GM18909 (cell line): ENCODE results near the gene SYT17.
A peak's percentile ranks its signal among the peaks of the same experiment; 100 is the strongest.

Experiments used
- ATAC-seq: cut with Tn5 transposase; IDR thresholded peaks from one replicate; pipeline ENCODE4 v1.9.1; 2021; ENCODE audit warnings: mild to moderate bottlenecking; ENCODE audit not compliant: unreplicated experiment, poor library complexity

Gene SYT17

GRCh38 chr16:19291475-19291874 is 123.4 kb downstream of the SYT17 start:
- ATAC-seq, result no peak

DNA sequence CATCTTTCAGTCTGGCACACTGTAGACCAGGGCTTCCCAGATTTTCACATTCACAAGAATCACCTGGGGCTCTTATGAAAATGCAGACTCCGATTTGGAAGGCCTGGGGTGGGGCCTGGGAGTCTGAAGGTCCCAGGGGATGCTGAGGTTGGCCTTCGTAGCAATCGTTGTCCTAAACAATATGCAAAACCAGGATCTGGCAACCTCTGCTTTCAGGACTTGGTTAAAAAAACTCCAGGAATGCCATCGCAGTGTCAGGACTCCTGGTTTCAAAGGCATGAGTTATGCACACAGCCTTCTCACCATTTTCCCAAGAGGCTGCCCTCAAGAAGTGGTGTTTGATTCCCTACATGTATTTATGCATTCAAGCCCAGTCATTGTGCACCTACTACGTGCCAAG is 124.1 kb downstream of the SYT17 start:
- no peak for ATAC-seq

DNA sequence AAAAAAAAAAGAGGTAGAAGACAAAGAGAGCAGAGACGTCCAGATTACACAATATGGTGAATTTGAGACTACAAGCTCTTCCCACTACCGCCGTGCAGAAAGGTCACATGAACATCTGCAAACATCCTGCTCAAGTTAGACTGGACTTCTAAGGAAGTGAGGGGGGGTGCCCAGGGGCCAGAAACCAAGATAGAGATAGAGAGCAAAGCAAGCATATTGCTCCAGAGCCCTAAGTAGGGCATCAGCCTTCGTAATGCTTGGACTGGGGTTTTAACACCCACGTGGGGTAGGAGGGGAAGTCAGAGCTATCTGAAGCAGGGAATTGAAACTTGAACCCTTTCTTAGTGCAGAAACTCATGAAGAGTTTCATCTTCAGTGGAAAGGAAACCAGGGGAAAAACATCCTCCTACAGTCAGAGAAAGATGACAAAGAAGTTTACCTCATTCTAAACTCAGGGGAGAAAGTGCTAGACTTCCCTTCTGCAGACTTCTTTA is 126.2 kb downstream of the SYT17 start:
- ATAC-seq, result peak; percentile 81

DNA sequence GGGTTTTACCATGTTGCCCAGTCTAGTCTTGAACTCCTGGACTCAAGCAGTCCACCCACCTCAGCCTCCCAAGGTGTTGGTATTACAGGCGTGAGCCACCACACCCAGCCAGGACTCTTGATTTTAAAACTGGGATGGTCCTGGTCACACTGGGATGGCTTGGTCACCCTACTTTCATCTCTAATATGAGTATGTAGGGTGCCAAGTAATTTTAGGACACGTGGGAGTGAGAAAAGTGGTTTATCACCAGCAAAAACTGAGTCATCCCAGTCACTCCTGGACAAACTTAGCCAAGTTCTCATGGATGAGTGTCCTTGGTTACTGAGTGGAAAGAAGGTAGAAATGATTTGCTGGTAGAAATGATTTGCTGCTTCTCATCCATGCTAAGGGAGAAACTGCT is 127.4 kb downstream of the SYT17 start:
- ATAC-seq, result no peak

- no peak for ATAC-seq
These were observed 129.4 kb downstream of the SYT17 start for GRCh38 chr16:19297454-19297853.

DNA sequence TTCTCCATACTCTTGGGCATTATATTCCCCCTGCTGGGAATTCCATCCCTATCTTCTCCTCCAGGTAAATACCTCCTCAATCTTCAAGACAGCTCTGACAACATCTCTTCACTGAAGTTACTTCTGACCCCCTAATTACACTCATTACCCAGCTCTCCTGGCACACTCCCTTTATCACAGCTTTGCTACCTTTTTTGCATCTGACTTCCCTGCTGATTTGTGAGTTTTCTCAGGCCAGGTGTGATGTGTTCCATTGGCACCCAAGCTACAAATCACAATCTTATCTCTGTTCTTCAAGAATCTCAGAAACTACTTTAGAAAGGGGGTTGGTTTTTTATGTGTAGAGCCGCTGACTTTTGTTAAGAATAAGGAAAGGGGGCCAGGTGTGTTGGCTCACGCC is 131.5 kb downstream of the SYT17 start:
- ATAC-seq, result no peak

- no peak for ATAC-seq
These were observed 133.9 kb downstream of the SYT17 start for GRCh38 chr16:19301931-19302330.

DNA sequence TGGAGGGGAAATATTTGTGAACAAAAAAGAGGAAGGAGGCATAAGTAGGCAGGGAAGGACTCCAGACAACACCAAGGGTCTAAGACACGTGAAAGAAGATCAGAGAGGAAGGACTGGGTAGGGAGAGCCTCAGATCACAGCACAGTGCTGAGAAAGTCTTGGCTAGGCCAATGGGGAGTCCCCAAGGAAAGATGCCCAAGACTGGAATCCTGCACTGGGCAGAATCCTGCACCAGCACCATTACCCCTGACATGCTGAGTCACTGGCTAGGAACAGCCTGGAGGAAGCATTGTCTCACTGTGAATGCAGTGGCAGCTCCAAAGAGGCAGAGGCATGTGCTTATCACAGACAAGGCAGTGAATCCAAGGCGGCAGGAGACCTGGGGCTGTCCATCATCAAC is 136.7 kb downstream of the SYT17 start:
- ATAC-seq, result no peak

DNA sequence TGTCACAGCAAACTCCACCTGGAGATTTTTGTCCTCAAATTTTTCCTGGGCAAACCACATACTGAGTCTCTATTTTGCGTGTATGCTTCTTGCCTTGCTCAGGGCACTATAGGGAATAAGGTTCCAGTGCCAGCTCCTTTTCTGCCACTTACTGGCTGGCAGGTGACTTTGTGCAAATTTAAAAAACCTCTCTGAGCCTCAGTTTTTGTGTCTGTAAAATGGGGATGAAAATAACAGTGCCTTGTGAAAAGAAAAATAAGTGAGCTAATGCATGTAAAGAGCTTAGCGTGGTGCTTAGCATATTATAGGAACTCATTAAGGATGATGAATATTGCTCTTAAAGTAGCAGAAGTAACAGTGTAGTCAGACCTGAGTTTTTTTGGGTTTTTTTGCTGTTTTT is 137.4 kb downstream of the SYT17 start:
- no peak for ATAC-seq

- ATAC-seq, result no peak
These were observed 139.7 kb downstream of the SYT17 start for GRCh38 chr16:19307587-19308241.

- ATAC-seq, result no peak
These were observed 140.4 kb downstream of the SYT17 start for GRCh38 chr16:19308392-19308791.

DNA sequence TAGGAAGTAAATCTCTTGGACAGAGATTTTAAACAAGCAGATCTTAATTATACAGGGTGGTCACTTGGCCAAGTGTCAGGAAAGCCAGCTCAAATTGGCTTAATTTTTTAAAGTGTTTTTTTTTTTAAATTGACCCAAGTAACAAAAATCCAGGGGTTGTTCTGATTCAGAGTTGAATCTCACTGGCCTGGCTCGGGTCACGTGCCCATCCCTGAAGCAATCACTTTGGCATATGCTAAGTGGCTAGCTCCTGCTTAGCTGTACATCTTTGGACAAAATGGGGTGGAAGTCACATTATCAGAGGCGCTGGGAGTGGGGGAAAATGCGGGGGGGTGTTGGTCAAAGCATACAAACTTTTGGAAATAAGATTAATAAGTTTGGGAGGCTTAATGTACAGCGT is 141.1 kb downstream of the SYT17 start:
- no peak for ATAC-seq

DNA sequence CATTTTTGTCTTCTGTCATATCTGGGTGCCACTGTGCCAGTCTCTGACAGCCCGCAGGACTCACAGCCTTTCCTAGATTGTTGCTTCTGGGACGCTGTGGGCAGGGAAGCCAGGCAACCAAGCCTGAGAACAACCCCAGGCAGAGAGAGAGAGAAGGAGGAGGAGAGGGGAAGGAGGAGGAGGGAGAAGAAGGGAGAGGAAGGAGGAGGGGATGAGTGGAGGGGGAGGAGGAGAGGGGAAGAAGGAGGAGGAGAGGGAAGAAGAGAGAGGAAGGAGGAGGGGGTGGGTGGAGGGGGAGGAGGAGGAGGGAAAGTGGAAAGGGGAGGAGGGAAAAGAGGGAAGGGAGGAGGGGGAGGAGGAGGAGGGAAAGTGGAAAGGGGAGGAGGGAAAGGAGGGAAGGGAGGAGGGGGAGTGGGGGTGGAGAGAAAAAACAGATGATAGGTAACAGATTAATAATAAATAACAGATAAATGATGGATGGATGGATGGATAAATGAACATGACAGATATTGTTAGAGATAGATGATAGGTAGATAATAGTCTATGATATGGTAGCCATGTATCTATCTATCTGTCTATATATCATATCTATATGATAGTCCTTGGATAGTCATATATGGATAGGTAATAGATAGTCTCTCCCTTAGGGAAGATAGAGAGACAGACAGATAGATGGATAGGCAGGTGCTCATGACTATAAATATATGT is 146.8 kb downstream of the SYT17 start:
- no peak for ATAC-seq

- ATAC-seq, result no peak
These were observed 147.9 kb downstream of the SYT17 start for GRCh38 chr16:19315889-19316433.

DNA sequence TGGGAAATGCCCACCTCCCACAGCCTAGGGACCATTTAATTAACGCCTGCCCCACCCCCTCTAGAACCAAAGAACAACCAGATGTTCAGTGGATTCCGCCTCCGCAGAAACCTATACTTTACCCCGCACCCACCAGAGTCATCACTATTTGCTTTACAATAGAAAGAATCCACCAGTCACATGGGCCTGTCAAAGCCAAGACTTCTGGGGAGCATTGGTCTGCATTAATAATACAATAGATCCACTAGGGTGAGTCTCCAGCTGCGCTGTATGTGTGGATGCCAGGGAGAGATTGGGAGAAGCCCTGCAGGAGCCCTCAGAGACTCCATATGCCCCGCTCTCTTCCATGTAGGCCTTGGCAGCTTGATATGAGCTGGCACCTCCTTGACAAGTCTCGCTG is 148.8 kb downstream of the SYT17 start:
- no peak for ATAC-seq
